H1 (cell line): ENCODE data around the gene TCF4. TPM values are rescaled to one million over a fixed set of nuclear protein-coding genes. Genes with fewer than 3 reads are reported as not detected.

Experiments used
- CTCF ChIA-PET: fragments of 300-600 bp; sonication (Branson Sonifier 250); formaldehyde crosslinking; loops from one replicate; lab custom pipeline; 2021; ENCODE audit not compliant: partially characterized antibody; lab: Charles Lee
- POLR2A ChIA-PET: fragments of 300-600 bp; sonication (Branson Sonifier 250); formaldehyde crosslinking; loops from one replicate; lab custom pipeline; 2021; ENCODE audit warnings: inconsistent platforms; ENCODE audit not compliant: partially characterized antibody; lab: Charles Lee
- DNase-seq, 2 experiments: peaks; one replicate each; pipeline versions ENCODE4 v3.0.0 to v3.0.0-alpha.2; 2010 to 2022; ENCODE audit warnings: low spot score in 2 of 2, low read depth in 1 of 2, mixed read lengths in 1 of 2
- FAIRE-seq: peaks from 2 replicates; lab custom pipeline; 2011; peaks lifted over from hg19 to GRCh38; lab: Jason Lieb, UNC
- H2AFZ ChIP-seq: 2 replicates; pipeline ENCODE4 v1.8.1; 2012; ENCODE audit warnings: low read length, inconsistent platforms
- H2AK5ac ChIP-seq: 2 replicates; pipeline ENCODE4 v1.6.1; 2013; ENCODE audit warnings: low read depth, low read length
- H2BK120ac ChIP-seq: replicated peaks from 2 replicates; pipeline ENCODE3; 2013; ENCODE audit warnings: low read depth, low read length, inconsistent platforms
- H2BK12ac ChIP-seq: 2 replicates; pipeline ENCODE4 v1.6.1; 2013; ENCODE audit warnings: low read depth, low read length
- H2BK15ac ChIP-seq: 2 replicates; pipeline ENCODE4 v1.6.1; 2013; ENCODE audit warnings: low read length
- H2BK20ac ChIP-seq: 2 replicates; pipeline ENCODE4 v1.6.1; 2013; ENCODE audit warnings: low read length
- H2BK5ac ChIP-seq: 2 replicates; pipeline ENCODE4 v1.6.1; 2013; ENCODE audit warnings: low read depth, low read length
- H3K14ac ChIP-seq: 2 replicates; pipeline ENCODE4 v1.6.1; 2013; ENCODE audit warnings: inconsistent platforms; ENCODE audit not compliant: insufficient read length
- H3K18ac ChIP-seq: 2 replicates; pipeline ENCODE4 v1.6.1; 2013; ENCODE audit warnings: low read length; ENCODE audit errors: extremely low read depth
- H3K23ac ChIP-seq: 2 replicates; pipeline ENCODE4 v1.6.1; 2013; ENCODE audit warnings: inconsistent platforms; ENCODE audit not compliant: insufficient read length
- H3K23me2 ChIP-seq: 2 replicates; pipeline ENCODE4 v1.6.1; 2013; ENCODE audit warnings: low read depth, low read length
- H3K27ac ChIP-seq: 2 replicates; pipeline ENCODE4 v1.6.1; 2011; ENCODE audit warnings: low read depth, low read length, inconsistent platforms
- H3K27me3 ChIP-seq, 4 experiments: replicated peaks in 1 of 4; 1 replicate in 1 of 4; 2 replicates in 3 of 4; pipeline versions ENCODE4 v1.6.1 to v1.8.1; 2011 to 2013; ENCODE audit warnings: low read length in 3 of 4, mild to moderate bottlenecking in 3 of 4, inconsistent platforms in 2 of 4, mixed read lengths in 2 of 4, moderate library complexity in 1 of 4; ENCODE audit not compliant: control insufficient read depth in 3 of 4, insufficient read depth in 3 of 4; ENCODE audit errors: extremely low read depth in 1 of 4
- H3K36me3 ChIP-seq, 4 experiments: 2 replicates each; pipeline versions ENCODE4 v1.6.1 to v1.8.1; 2011 to 2013; ENCODE audit warnings: mild to moderate bottlenecking in 4 of 4, low read length in 3 of 4, moderate library complexity in 2 of 4, control low read depth in 1 of 4, inconsistent platforms in 1 of 4; ENCODE audit not compliant: insufficient read depth in 4 of 4, control insufficient read depth in 2 of 4
- H3K4ac ChIP-seq: replicated peaks from 2 replicates; pipeline ENCODE3; 2013; ENCODE audit warnings: low read length, low read depth, mixed read lengths, inconsistent platforms; ENCODE audit not compliant: insufficient read length
- H3K4me1 ChIP-seq, 4 experiments: replicated peaks in 1 of 4; 1 replicate in 1 of 4; 2 replicates in 3 of 4; pipeline versions ENCODE4 v1.6.1 to v1.8.1; 2011 to 2013; ENCODE audit warnings: low read length in 3 of 4, inconsistent platforms in 2 of 4, mixed read lengths in 1 of 4; ENCODE audit not compliant: insufficient read depth in 4 of 4, control insufficient read depth in 3 of 4
- H3K4me2 ChIP-seq, 2 experiments: 2 replicates each; pipeline versions ENCODE4 v1.6.1 to v1.8.1; 2011 to 2013; ENCODE audit warnings: low read depth in 2 of 2, low read length in 2 of 2, control low read depth in 1 of 2, inconsistent platforms in 1 of 2, mild to moderate bottlenecking in 1 of 2; ENCODE audit not compliant: insufficient read depth in 1 of 2
- H3K4me3 ChIP-seq, 4 experiments: fragments of 200-600, 300-600 bp in 1 of 4; sonication (generic), shearing (Covaris generic), sonication (Bioruptor Twin) in 1 of 4; 2 replicates each; pipeline versions ENCODE4 v1.5.1 to v1.8.1; 2011 to 2016; ENCODE audit warnings: low read length in 4 of 4, low read depth in 3 of 4, control low read depth in 2 of 4, inconsistent platforms in 2 of 4, mild to moderate bottlenecking in 2 of 4, mixed read lengths in 1 of 4, moderate library complexity in 1 of 4; ENCODE audit not compliant: insufficient read depth in 2 of 4; ENCODE audit errors: extremely low read depth in 1 of 4
- H3K56ac ChIP-seq: replicated peaks from 2 replicates; pipeline ENCODE3; 2013; ENCODE audit warnings: low read depth, mild to moderate bottlenecking, mixed read lengths, low read length, inconsistent platforms; ENCODE audit not compliant: insufficient read length
- H3K79me1 ChIP-seq: 2 replicates; pipeline ENCODE4 v1.6.1; 2013; ENCODE audit warnings: low read depth, low read length, control low read depth
- H3K79me2 ChIP-seq, 2 experiments: 2 replicates each; pipeline versions ENCODE4 v1.6.1 to v1.8.1; 2012 to 2013; ENCODE audit warnings: low read length in 2 of 2, mild to moderate bottlenecking in 2 of 2, inconsistent platforms in 1 of 2; ENCODE audit not compliant: insufficient read depth in 2 of 2, control insufficient read depth in 1 of 2
- H3K9ac ChIP-seq, 4 experiments: replicated peaks in 1 of 4; 1 replicate in 1 of 4; 2 replicates in 3 of 4; pipeline versions ENCODE4 v1.6.1 to v1.8.1; 2011 to 2013; ENCODE audit warnings: low read depth in 3 of 4, low read length in 3 of 4, control low read depth in 2 of 4, mild to moderate bottlenecking in 2 of 4, moderate library complexity in 2 of 4, inconsistent platforms in 1 of 4; ENCODE audit errors: extremely low read depth in 1 of 4
- H3K9me3 ChIP-seq, 2 experiments: 2 replicates each; pipeline versions ENCODE4 v1.6.1 to v1.8.1; 2012 to 2013; ENCODE audit warnings: mild to moderate bottlenecking in 2 of 2, moderate library complexity in 2 of 2, control low read depth in 1 of 2, inconsistent platforms in 1 of 2, low read depth in 1 of 2, low read length in 1 of 2, mixed read lengths in 1 of 2; ENCODE audit not compliant: insufficient read depth in 2 of 2
- H4K20me1 ChIP-seq, 2 experiments: replicated peaks in 1 of 2; 2 replicates each; pipeline versions ENCODE3 to v1.8.1; 2011 to 2013; ENCODE audit warnings: inconsistent platforms in 2 of 2, low read length in 2 of 2, mild to moderate bottlenecking in 1 of 2; ENCODE audit not compliant: insufficient read depth in 2 of 2, control insufficient read depth in 1 of 2
- H4K5ac ChIP-seq: 2 replicates; pipeline ENCODE4 v1.6.1; 2013; ENCODE audit warnings: low read length, low read depth, mixed read lengths, inconsistent platforms; ENCODE audit not compliant: insufficient read length
- H4K8ac ChIP-seq: 2 replicates; pipeline ENCODE4 v1.8.0; 2013; ENCODE audit warnings: mild to moderate bottlenecking, moderate library complexity, low read length, inconsistent platforms; ENCODE audit not compliant: insufficient read depth; ENCODE audit errors: extremely low read depth
- H4K91ac ChIP-seq: replicated peaks from 2 replicates; pipeline ENCODE3; 2013; ENCODE audit warnings: low read length, mixed read lengths, inconsistent platforms; ENCODE audit not compliant: insufficient read length
- CHD1 ChIP-seq: IDR thresholded peaks from 2 replicates; pipeline ENCODE4 v1.6.1; 2012; ENCODE audit warnings: low read depth, low read length, improper control_type of control experiment
- EZH2 ChIP-seq: fragments of 200-600 bp; sonication (generic); IDR thresholded peaks from 2 replicates; pipeline ENCODE4 v1.7.1; 2012; ENCODE audit warnings: low read depth, mild to moderate bottlenecking, moderate library complexity, low read length, inconsistent platforms; ENCODE audit not compliant: severe bottlenecking
- FOSL1 ChIP-seq: IDR thresholded peaks from 2 replicates; pipeline ENCODE4 v1.6.1; 2011; ENCODE audit warnings: mild to moderate bottlenecking, low read depth, low read length, moderate library complexity; ENCODE audit not compliant: insufficient read depth
- KDM1A ChIP-seq: fragments of 200-600, 300-600 bp; sonication (generic); IDR thresholded peaks from 2 replicates; pipeline ENCODE4 v1.7.1; 2016; ENCODE audit warnings: mild to moderate bottlenecking, low read length, borderline replicate concordance
- NANOG ChIP-seq: IDR thresholded peaks from 2 replicates; pipeline ENCODE4 v1.6.1; 2011; ENCODE audit warnings: low read length, low read depth, mild to moderate bottlenecking, inconsistent platforms; ENCODE audit not compliant: insufficient read depth, poor library complexity, severe bottlenecking
- PHF8 ChIP-seq: fragments of 200-600 bp; sonication (generic); conservative IDR thresholded peaks from 2 replicates; pipeline ENCODE4 v1.7.1; 2012; ENCODE audit warnings: low read depth, mild to moderate bottlenecking, inconsistent platforms, low read length, moderate library complexity
- POLR2A ChIP-seq, 2 experiments: IDR thresholded peaks; 1 replicate in 1 of 2; 2 replicates in 1 of 2; pipeline ENCODE4 v1.6.1; 2011; ENCODE audit warnings: low read depth in 2 of 2, low read length in 2 of 2, mild to moderate bottlenecking in 2 of 2; ENCODE audit errors: control extremely low read depth in 1 of 2
- RFX5 ChIP-seq: IDR thresholded peaks from 2 replicates; pipeline ENCODE4 v1.6.1; 2011; ENCODE audit warnings: low read depth, low read length, improper control_type of control experiment, borderline replicate concordance
- SIRT6 ChIP-seq: IDR thresholded peaks from one replicate; pipeline ENCODE4 v1.7.1; 2012; ENCODE audit warnings: low read length, inconsistent platforms
- SP1 ChIP-seq: IDR thresholded peaks from 2 replicates; pipeline ENCODE4 v1.6.1; 2011; ENCODE audit warnings: low read depth, low read length
- TAF1 ChIP-seq: IDR thresholded peaks from 2 replicates; pipeline ENCODE4 v1.6.1; 2011; ENCODE audit warnings: mild to moderate bottlenecking, low read depth, low read length
- YY1 ChIP-seq: IDR thresholded peaks from 2 replicates; pipeline ENCODE4 v1.6.1; 2011; ENCODE audit warnings: low read depth, mild to moderate bottlenecking, low read length
- ZNF274 ChIP-seq: IDR thresholded peaks from 2 replicates; pipeline ENCODE4 v1.7.0; 2012; ENCODE audit warnings: low read length, borderline replicate concordance; ENCODE audit errors: extremely low read depth
- WGBS, 2 experiments: shearing (Covaris generic) in 1 of 2; methylation state at CpG; one replicate each; pipeline versions ENCODE4 v1.1.6 to v1.1.7; 2013 to 2015; ENCODE audit warnings: low lambda C conversion rate in 2 of 2, mixed read lengths in 2 of 2, inconsistent platforms in 1 of 2, low coverage in 1 of 2, missing lambda C conversion rate in 1 of 2; ENCODE audit not compliant: insufficient replicate concordance in 2 of 2, insufficient coverage in 1 of 2, insufficient read length in 1 of 2; ENCODE audit errors: extremely low coverage in 1 of 2, missing lambda C conversion rate in 1 of 2; 5-methylcytosine and 5-hydroxymethylcytosine counted together
- polyA plus RNA-seq, 7 experiments: library from polyadenylated mRNA; depleted of rRNA in 3 of 7; stranded (reverse) in 5 of 7; unstranded in 2 of 7; fragments of >200 nt in 5 of 7; fragments of 200-250 nt in 2 of 7; gene quantifications; 1 replicate in 5 of 7; 2 replicates in 1 of 7; 4 replicates in 1 of 7; pipeline versions ENCODE4 v1.2.1 to v1.2.3, GENCODE V29; 2011 to 2013; ENCODE audit warnings: missing spikeins in 2 of 7, mixed read lengths in 2 of 7
- total RNA-seq: library from RNA; stranded (reverse); fragmentation: NEBNext Ultra II Directional; extraction: Animal tissue kit (Norgen Biotek cat#: 25700); gene quantifications from 2 replicates; pipeline ENCODE4 v1.2.1, GENCODE V29; 2021

The TCF4 gene
- total and polyA plus RNA-seq, 2 of the 8 experiments (the other 6 are each of a cell fraction or from before 2014, with no cell fraction given): 59.3 to 118 TPM

DNA sequence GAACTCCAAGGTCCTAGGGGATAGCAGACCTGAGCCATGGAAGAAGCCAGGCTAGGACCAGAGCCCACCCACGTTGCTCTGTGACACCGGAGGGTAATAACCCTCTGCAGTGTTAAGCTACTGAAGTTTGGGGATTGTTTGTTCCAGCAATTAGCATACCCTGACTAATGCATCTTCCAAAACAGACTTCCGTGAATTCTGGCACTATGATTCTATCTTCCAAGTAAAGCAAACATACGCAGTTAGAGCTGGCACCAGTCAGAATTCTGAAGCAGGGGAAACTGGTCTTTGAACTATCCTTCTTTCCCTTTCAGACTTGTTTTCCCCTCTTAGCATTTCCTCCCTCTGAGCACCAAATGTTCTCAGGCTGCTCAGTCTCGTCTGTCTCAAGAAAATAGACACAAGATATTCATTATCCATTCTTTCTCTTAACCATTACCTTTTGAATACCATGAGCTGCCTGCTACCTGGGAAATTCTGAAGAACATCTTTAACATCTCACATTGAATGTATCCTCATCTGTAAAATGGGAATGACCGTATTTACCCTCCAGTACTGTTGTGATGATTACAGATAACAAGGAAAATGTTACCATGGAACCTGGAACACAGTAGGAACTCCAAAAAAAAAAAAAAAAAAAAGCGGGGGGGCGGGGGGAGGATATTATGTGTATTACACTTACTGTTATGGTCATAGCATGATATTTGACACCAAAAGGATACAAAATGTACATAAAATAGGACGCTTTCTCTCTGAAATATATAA, 108.2 kb downstream of the TCF4 start:
- H3K79me1 ChIP-seq: peaks cover 5% of the 10 kb centered on the region; the same call in 1 of the 2 replicates
- H3K4me2 ChIP-seq: no peak overlapping the region
- H2BK15ac ChIP-seq: no peak overlapping the region
- no peaks in the 10 kb centered on the region for H3K27me3 ChIP-seq
- no peak overlapping the region for H3K18ac ChIP-seq
- ChIA-PET CTCF (no interaction called here), POLR2A (interaction anchor here (1.3 kb wide), 1 partner anchor 12 kb away, joined by 4 read pairs; no protein-coding TSS in a partner anchor)
- no peak overlapping the region for H3K4ac ChIP-seq
- no peak overlapping the region for H3K56ac ChIP-seq
- H4K5ac ChIP-seq: no peak overlapping the region
- no peak overlapping the region for H2AK5ac ChIP-seq
- H3K4me3 ChIP-seq: no peak overlapping the region
- no peak overlapping the region for H4K91ac ChIP-seq
- peaks cover 0 to 92% of the 10 kb centered on the region in 2 experiments; a peak in 3 of 4 replicates for H3K79me2 ChIP-seq
- no peak overlapping the region for H3K23ac ChIP-seq
- WGBS, 2 experiments: 76% methylated on average over 9 of the region's 9 CpGs; no CpG with 5 or more reads in 1 of the 2 experiments
- FAIRE-seq (no peak), DNase-seq (no peak)
- H3K9me3 ChIP-seq: no peaks in the 10 kb centered on the region
- no peak overlapping the region for H2BK120ac ChIP-seq
- no peak overlapping the region for H2AFZ ChIP-seq
- no peak overlapping the region for H3K9ac ChIP-seq
- no peaks in the 10 kb centered on the region for H3K23me2 ChIP-seq
- H2BK5ac ChIP-seq: no peak overlapping the region
- no peak overlapping the region for H2BK12ac ChIP-seq
- H3K27ac ChIP-seq: no peak overlapping the region
- no peak overlapping the region for H3K14ac ChIP-seq
- no peak overlapping the region for H2BK20ac ChIP-seq
- H4K20me1 ChIP-seq: peaks cover 1 to 2% of the 10 kb centered on the region in 2 experiments
- H3K36me3 ChIP-seq: peaks cover 0 to 3% (median 0%) of the 10 kb centered on the region in 4 experiments; a peak in 1 of 8 replicates
- peaks cover 0 to 7% (median 3%) of the 10 kb centered on the region in 4 experiments; a peak in 2 of 7 replicates for H3K4me1 ChIP-seq
- H4K8ac ChIP-seq: no peak overlapping the region
- no peak for TF ChIP-seq NANOG
- no peak for TF ChIP-seq KDM1A
- no peak for TF ChIP-seq POLR2A (IDR thresholded peaks at IDR 0.05; ENCODE audit: control extremely low read depth in 1 of 2, low read depth in 2 of 2, low read length in 2 of 2)
- TF ChIP-seq TAF1: no peak
- no peak for TF ChIP-seq PHF8
- TF ChIP-seq RFX5: no peak
- no peak for TF ChIP-seq SIRT6
- no peak for TF ChIP-seq YY1
- no peak for TF ChIP-seq EZH2
- TF ChIP-seq FOSL1: no peak
- no peak for TF ChIP-seq SP1
- no peak for TF ChIP-seq ZNF274
- TF ChIP-seq CHD1: no peak
